GM23248 (cell line): Measurements from ENCODE around the gene FAT4. TPM values are rescaled to one million over a fixed set of nuclear protein-coding genes. Genes with fewer than 3 reads are reported as not detected.
A peak's percentile ranks its signal among the peaks of the same experiment; 100 is the strongest.

Source experiments
- DNase-seq: peaks from one replicate; pipeline ENCODE4 v3.0.0-alpha.2; 2015
- H2AFZ ChIP-seq: fragments of 200-600 bp; sonication (generic); 2 replicates; pipeline ENCODE4 v1.6.1; 2016; ENCODE audit warnings: antibody characterized with exemption
- H3F3A ChIP-seq: fragments of 200-600 bp; sonication (generic); 2 replicates; pipeline ENCODE4 v1.6.1; 2016; ENCODE audit warnings: mild to moderate bottlenecking, antibody characterized with exemption, mixed run types; ENCODE audit not compliant: insufficient read depth
- H3K27ac ChIP-seq: fragments of 200-600 bp; sonication (generic); 2 replicates; pipeline ENCODE4 v1.5.1; 2016; ENCODE audit warnings: mild to moderate bottlenecking
- H3K27me3 ChIP-seq: fragments of 200-600 bp; sonication (generic); replicated peaks from 2 replicates; pipeline ENCODE4 v1.6.1; 2016; ENCODE audit warnings: mild to moderate bottlenecking; ENCODE audit not compliant: insufficient read depth
- H3K36me3 ChIP-seq: fragments of 200-600 bp; sonication (generic); 2 replicates; pipeline ENCODE4 v1.6.1; 2016; ENCODE audit warnings: low read depth, mild to moderate bottlenecking
- H3K4me1 ChIP-seq: fragments of 200-600 bp; sonication (generic); 2 replicates; pipeline ENCODE4 v1.6.1; 2016; ENCODE audit warnings: mild to moderate bottlenecking; ENCODE audit not compliant: insufficient read depth
- H3K4me2 ChIP-seq: fragments of 200-600 bp; sonication (generic); one replicate; pipeline ENCODE4 v1.6.1; 2016; ENCODE audit warnings: mild to moderate bottlenecking; ENCODE audit not compliant: unreplicated experiment
- H3K4me3 ChIP-seq: fragments of 200-600 bp; sonication (generic); 2 replicates; pipeline ENCODE4 v1.5.1; 2016; ENCODE audit warnings: mild to moderate bottlenecking
- H3K79me2 ChIP-seq: fragments of 200-600 bp; sonication (generic); 2 replicates; pipeline ENCODE4 v1.6.1; 2016; ENCODE audit warnings: mild to moderate bottlenecking; ENCODE audit not compliant: insufficient read depth
- H3K9ac ChIP-seq: fragments of 200-600 bp; sonication (generic); 2 replicates; pipeline ENCODE4 v1.6.1; 2016; ENCODE audit warnings: mild to moderate bottlenecking
- H3K9me2 ChIP-seq: fragments of 200-600 bp; sonication (generic); 2 replicates; pipeline ENCODE4 v1.6.1; 2016; ENCODE audit warnings: mixed run types, mild to moderate bottlenecking, moderate library complexity; ENCODE audit not compliant: insufficient read depth
- H3K9me3 ChIP-seq: fragments of 200-600 bp; sonication (generic); one replicate; pipeline ENCODE4 v1.6.1; 2017; ENCODE audit warnings: low read depth
- H4K20me1 ChIP-seq: fragments of 200-600 bp; sonication (generic); 2 replicates; pipeline ENCODE4 v1.6.0; 2016; ENCODE audit not compliant: insufficient read depth
- EZH2 ChIP-seq: fragments of 200-600 bp; sonication (generic); IDR thresholded peaks from 2 replicates; pipeline ENCODE4 v1.6.1; 2018; ENCODE audit warnings: antibody characterized with exemption, mild to moderate bottlenecking; ENCODE audit not compliant: insufficient read depth, poor library complexity, severe bottlenecking
- EZH2phosphoT487 ChIP-seq: fragments of 200-600 bp; sonication (generic); IDR thresholded peaks from 2 replicates; pipeline ENCODE4 v1.6.1; 2018; ENCODE audit warnings: antibody characterized with exemption, moderate library complexity, mild to moderate bottlenecking, low read depth; ENCODE audit not compliant: insufficient read depth
- WGBS, 2 experiments: methylation state at CpG; one replicate each; pipeline ENCODE4 v1.1.6; 2015 to 2017; ENCODE audit warnings: low lambda C conversion rate in 2 of 2, low coverage in 1 of 2; ENCODE audit errors: missing lambda C conversion rate in 2 of 2; 5-methylcytosine and 5-hydroxymethylcytosine counted together
- in situ Hi-C: fragments of 300-500 bp; cut with MboI; formaldehyde crosslinking; loops from 2 replicates; pipeline ENCODE4 v1.15.0; 2020
- polyA plus RNA-seq: library from polyadenylated mRNA; unstranded; fragments of >200 nt; fragmentation: Nextera tagmentation; extraction: Ambion mirVana; gene quantifications from 2 replicates; pipeline ENCODE4 v1.2.1, GENCODE V29; 2016
- total RNA-seq: library from RNA; depleted of rRNA; stranded (reverse); fragments of >200 nt; shearing (Covaris generic); gene quantifications from 2 replicates; pipeline ENCODE4 v1.2.3, GENCODE V29; 2014

The FAT4 gene
- total and polyA plus RNA-seq, 2 experiments from 2014 or later, result 2.4 to 22.0 TPM

GRCh38 chr4:125283707-125284279 is 31.0 kb upstream of the FAT4 start:
- no peak overlapping the region for H3K27ac ChIP-seq
- no peaks in the 10 kb centered on the region for H4K20me1 ChIP-seq
- H3K27me3 ChIP-seq, result no peaks in the 10 kb centered on the region
- no peak overlapping the region for H3K9ac ChIP-seq
- no peak overlapping the region for H3K4me3 ChIP-seq
- H3K36me3 ChIP-seq, result no peaks in the 10 kb centered on the region
- no peaks in the 10 kb centered on the region for H3K9me2 ChIP-seq
- peak; percentile 54 for DNase-seq
- H3K9me3 ChIP-seq, result no peaks in the 10 kb centered on the region
- H3K4me1 ChIP-seq, result no peaks in the 10 kb centered on the region
- H2AFZ ChIP-seq, result peak overlapping the region; percentile 28; the same call in 1 of the 2 replicates
- TF ChIP-seq EZH2, result no peak
- TF ChIP-seq EZH2phosphoT487, result no peak
- H3K79me2 ChIP-seq, result no peaks in the 10 kb centered on the region
- in situ Hi-C loops, result no loop called here
- WGBS, 2 experiments, result 1 to 4% methylated on average over 4 of the region's 4 CpGs
- H3K4me2 ChIP-seq, result no peak overlapping the region
- no peaks in the 10 kb centered on the region for H3F3A ChIP-seq

DNA sequence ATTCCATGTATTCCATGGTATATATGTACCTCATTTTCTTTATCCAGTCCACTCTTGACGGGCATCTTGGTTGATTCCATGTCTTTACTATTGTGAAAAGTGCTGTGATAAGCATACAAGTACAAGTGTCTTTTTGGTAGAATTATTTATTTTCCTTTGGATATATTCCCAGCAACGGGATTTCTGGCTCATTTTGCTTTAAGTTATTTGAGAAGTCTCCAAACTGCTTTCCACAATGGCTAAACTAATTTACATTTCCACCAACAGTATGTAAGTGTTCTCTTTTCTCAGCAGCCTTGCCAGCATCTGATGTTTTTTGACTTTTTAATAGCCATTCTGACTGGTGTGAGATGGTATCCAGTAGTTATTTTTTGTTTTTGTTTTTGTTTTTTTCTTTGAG is 17.6 kb upstream of the FAT4 start:
- no peaks in the 10 kb centered on the region for H3K4me1 ChIP-seq
- no peaks in the 10 kb centered on the region for H3K27me3 ChIP-seq
- H3K9me2 ChIP-seq, result no peaks in the 10 kb centered on the region
- H3K4me3 ChIP-seq, result no peak overlapping the region
- 50% methylated on average over 2 of the region's 2 CpGs for WGBS, 2 experiments
- H3K9ac ChIP-seq, result no peak overlapping the region
- H3F3A ChIP-seq, result no peaks in the 10 kb centered on the region
- no peaks in the 10 kb centered on the region for H3K36me3 ChIP-seq
- no peak for DNase-seq
- H3K4me2 ChIP-seq, result no peak overlapping the region
- H3K27ac ChIP-seq, result no peak overlapping the region
- H4K20me1 ChIP-seq, result no peaks in the 10 kb centered on the region
- H3K79me2 ChIP-seq, result no peaks in the 10 kb centered on the region
- in situ Hi-C loops, result no loop called here
- no peak overlapping the region for H2AFZ ChIP-seq
- no peaks in the 10 kb centered on the region for H3K9me3 ChIP-seq
- TF ChIP-seq EZH2 (no peak), EZH2phosphoT487 (no peak)

- no peaks in the 10 kb centered on the region for H3K79me2 ChIP-seq
- WGBS, 2 experiments, result 0% methylated on average over 1 of the region's 1 CpG
- no peaks in the 10 kb centered on the region for H4K20me1 ChIP-seq
- peaks cover 10% of the 10 kb centered on the region for H3K4me1 ChIP-seq
- no peak overlapping the region for H3K27ac ChIP-seq
- DNase-seq, result peak; percentile 44
- peaks cover 6% of the 10 kb centered on the region for H3F3A ChIP-seq
- no peaks in the 10 kb centered on the region for H3K9me2 ChIP-seq
- no peak overlapping the region for H3K4me3 ChIP-seq
- no peaks in the 10 kb centered on the region for H3K27me3 ChIP-seq
- in situ Hi-C loops, result loop anchor here (25.0 kb wide), 1 partner anchor 1309 kb away; no protein-coding TSS in a partner anchor
- H2AFZ ChIP-seq, result 0 out of 2 replicates have a peak overlapping the region, but pooled peaks have one; percentile 28
- TF ChIP-seq EZH2phosphoT487 (no peak), EZH2 (no peak)
- H3K36me3 ChIP-seq, result no peaks in the 10 kb centered on the region
- peak overlapping the region; percentile 36 for H3K4me2 ChIP-seq
- H3K9me3 ChIP-seq, result no peaks in the 10 kb centered on the region
- H3K9ac ChIP-seq, result no peak overlapping the region
These were observed 11.7 kb upstream of the FAT4 start for GRCh38 chr4:125303058-125303457.

DNA sequence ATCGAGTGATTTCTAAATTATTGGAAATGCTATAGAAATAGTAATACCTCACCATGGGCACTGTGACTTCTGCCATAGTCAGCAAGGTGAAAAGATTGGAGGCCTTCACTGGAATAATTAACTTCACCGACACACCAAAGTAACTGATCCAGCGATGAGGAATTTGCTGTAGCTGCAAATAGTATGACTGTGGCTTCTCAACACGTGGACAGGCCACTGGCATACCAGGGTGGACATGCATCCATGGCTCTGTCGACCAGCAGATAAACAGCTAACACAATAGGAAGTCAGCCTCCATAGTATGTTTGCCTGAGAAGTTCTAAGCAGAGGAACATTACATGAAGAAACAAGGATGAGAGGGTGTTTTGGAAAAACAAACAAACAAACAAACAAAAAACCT is 10.9 kb upstream of the FAT4 start:
- Histone ChIP-seq H3K79me2 (no peaks in the 10 kb centered on the region), H3K9me3 (no peaks in the 10 kb centered on the region), H3F3A (peaks cover 6% of the 10 kb centered on the region), H3K4me1 (peaks cover 10% of the 10 kb centered on the region), H3K4me3 (no peak overlapping the region), H3K27me3 (no peaks in the 10 kb centered on the region), H4K20me1 (no peaks in the 10 kb centered on the region), H2AFZ (no peak overlapping the region), H3K36me3 (no peaks in the 10 kb centered on the region), H3K4me2 (no peak overlapping the region), H3K27ac (no peak overlapping the region), H3K9ac (no peak overlapping the region), H3K9me2 (no peaks in the 10 kb centered on the region)
- in situ Hi-C loops, result loop anchor here (25.0 kb wide), 1 partner anchor 1308 kb away; no protein-coding TSS in a partner anchor
- no peak for DNase-seq
- WGBS, 2 experiments, result 94 to 96% methylated on average over 5 of the region's 5 CpGs
- TF ChIP-seq EZH2phosphoT487 (no peak), EZH2 (no peak)
